Gastrocnemius medialis (tissue), 4 donors: ENCODE measurements around the gene REG1A.

Experiments
- CTCF ChIP-seq, 5 experiments: fragments of 450-650 bp in 3 of 5; fragments of 200-600 bp in 2 of 5; sonication (generic) in 2 of 5; IDR thresholded peaks in 4 of 5; conservative IDR thresholded peaks in 1 of 5; 1 replicate in 4 of 5; 2 replicates in 1 of 5; pipeline ENCODE4 v1.5.1; 2016 to 2019; ENCODE audit warnings: antibody characterized with exemption in 5 of 5, mild to moderate bottlenecking in 3 of 5, moderate library complexity in 3 of 5
- POLR2A ChIP-seq, 2 donors: fragments of 450-650 bp; IDR thresholded peaks; one replicate each; pipeline ENCODE4 v1.6.1; 2017; ENCODE audit warnings: antibody characterized with exemption in 2 of 2, mild to moderate bottlenecking in 2 of 2, moderate library complexity in 2 of 2

DNA sequence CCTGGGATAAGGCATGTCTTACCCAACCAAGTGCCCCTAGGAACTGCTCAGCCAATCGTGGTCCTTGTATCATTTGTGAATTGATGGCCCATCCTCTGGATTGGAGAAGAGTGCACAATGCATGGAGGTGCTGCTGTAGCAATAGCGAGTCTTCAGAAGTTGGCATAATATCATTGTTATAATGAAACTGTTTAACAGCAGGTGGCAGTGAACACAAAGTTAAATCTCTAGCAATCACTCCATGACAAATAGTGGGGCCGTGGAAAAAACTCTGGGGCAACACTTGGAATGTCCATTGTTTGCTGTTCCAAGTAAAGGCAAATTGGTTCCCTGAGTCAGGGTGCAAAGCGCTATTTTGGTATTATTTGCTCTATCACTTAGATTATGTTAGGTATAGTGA lies 11.4 kb downstream of the REG1A start:
- TF ChIP-seq CTCF (IDR thresholded peaks at IDR 0.05 in 4 of 5, conservative IDR thresholded peaks at IDR 0.05 in 1 of 5) (no peak), POLR2A (IDR thresholded peaks at IDR 0.05) (no peak)
